Loucy (cell line): ENCODE results near the gene IP6K3.
A peak's percentile ranks its signal among the peaks of the same experiment; 100 is the strongest.

Source experiments
- H2AFZ ChIP-seq: fragments of 200-600 bp; sonication (generic); 2 replicates; pipeline ENCODE4 v1.6.0; 2016; ENCODE audit warnings: antibody characterized with exemption, mild to moderate bottlenecking, low read length, moderate library complexity
- H3F3A ChIP-seq: fragments of 200-600 bp; 2 replicates; pipeline ENCODE4 v1.6.0; 2016; ENCODE audit warnings: antibody characterized with exemption, low read depth, mild to moderate bottlenecking
- H3K27me3 ChIP-seq: fragments of 200-600 bp; sonication (generic); 2 replicates; pipeline ENCODE4 v1.6.1; 2014; ENCODE audit warnings: low read length, mild to moderate bottlenecking; ENCODE audit not compliant: insufficient read depth, poor library complexity, severe bottlenecking
- H3K36me3 ChIP-seq: fragments of 200-600 bp; sonication (generic); 2 replicates; pipeline ENCODE4 v1.6.1; 2016; ENCODE audit warnings: low read length; ENCODE audit not compliant: insufficient read depth
- H3K4me1 ChIP-seq: fragments of 200-600 bp; sonication (generic); 2 replicates; pipeline ENCODE4 v1.5.1; 2014; ENCODE audit warnings: low read length, mild to moderate bottlenecking; ENCODE audit not compliant: insufficient read depth, poor library complexity, severe bottlenecking
- H3K4me2 ChIP-seq: fragments of 200-600 bp; sonication (generic); 2 replicates; pipeline ENCODE4 v1.6.0; 2014; ENCODE audit warnings: antibody characterized with exemption, low read length, low read depth, mild to moderate bottlenecking; ENCODE audit not compliant: poor library complexity, severe bottlenecking
- H3K4me3 ChIP-seq: fragments of 200-600 bp; sonication (generic); 2 replicates; pipeline ENCODE4 v1.5.1; 2014; ENCODE audit warnings: low read length, mild to moderate bottlenecking, mixed read lengths; ENCODE audit not compliant: poor library complexity, severe bottlenecking
- H3K79me2 ChIP-seq: fragments of 200-600 bp; sonication (generic); 2 replicates; pipeline ENCODE4 v1.6.1; 2014; ENCODE audit warnings: low read length; ENCODE audit not compliant: insufficient read depth
- H3K9ac ChIP-seq: fragments of 200-600 bp; sonication (generic); 2 replicates; pipeline ENCODE4 v1.6.0; 2014; ENCODE audit warnings: mild to moderate bottlenecking, low read depth, low read length, moderate library complexity; ENCODE audit not compliant: poor library complexity, severe bottlenecking
- H3K9me2 ChIP-seq: fragments of 200-600 bp; sonication (generic); replicated peaks from 2 replicates; pipeline ENCODE4 v1.6.1; 2016; ENCODE audit warnings: low read depth, low read length, mixed read lengths
- H3K9me3 ChIP-seq: fragments of 200-600 bp; sonication (generic); 2 replicates; pipeline ENCODE4 v1.6.1; 2014; ENCODE audit warnings: mild to moderate bottlenecking, antibody characterized with exemption, low read length, low read depth; ENCODE audit not compliant: insufficient read depth
- H4K20me1 ChIP-seq: fragments of 200-600 bp; sonication (generic); 2 replicates; pipeline ENCODE4 v1.6.0; 2014; ENCODE audit warnings: antibody characterized with exemption, low read length, mild to moderate bottlenecking; ENCODE audit not compliant: insufficient read depth, poor library complexity, severe bottlenecking
- EZH2phosphoT487 ChIP-seq: fragments of 200-600 bp; IDR thresholded peaks from 2 replicates; pipeline ENCODE4 v1.6.1; 2018; ENCODE audit warnings: antibody characterized with exemption, mild to moderate bottlenecking, moderate library complexity, borderline replicate concordance
- TF ChIP-seq, protein P1 (sequence below): fragments of 200-600 bp; sonication (generic); conservative IDR thresholded peaks from 2 replicates; pipeline ENCODE4 v1.5.1; 2014; ENCODE audit warnings: mild to moderate bottlenecking, antibody characterized with exemption, low read length

The IP6K3 gene

DNA sequence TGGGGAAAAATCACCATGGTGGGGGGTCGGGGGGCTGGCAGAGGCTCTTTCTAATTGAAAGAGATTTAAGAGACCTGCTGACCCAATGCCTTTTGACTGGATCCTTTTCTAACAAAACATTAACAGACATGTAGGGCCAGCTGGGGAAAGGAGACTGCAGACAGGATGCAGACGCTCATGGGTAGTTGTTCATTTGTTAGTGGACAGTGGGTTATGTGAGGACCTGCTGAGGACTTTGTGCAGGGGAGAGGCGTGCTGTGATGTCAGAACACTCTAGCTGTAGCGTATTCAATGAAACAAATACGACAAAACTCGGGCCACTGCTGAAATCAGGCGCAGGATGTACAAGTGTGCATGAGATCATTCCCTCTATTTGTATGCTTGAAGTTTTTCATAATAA, 1.2 kb downstream of the IP6K3 start:
- H3K9me2 ChIP-seq, result no peaks in the 10 kb centered on the region
- no peaks in the 10 kb centered on the region for H3K27me3 ChIP-seq
- H3K4me1 ChIP-seq, result peaks cover 18% of the 10 kb centered on the region
- H3K4me2 ChIP-seq, result no peak overlapping the region
- no peaks in the 10 kb centered on the region for H3K9me3 ChIP-seq
- no peaks in the 10 kb centered on the region for H4K20me1 ChIP-seq
- H3K4me3 ChIP-seq, result no peak overlapping the region
- no peaks in the 10 kb centered on the region for H3K36me3 ChIP-seq
- H2AFZ ChIP-seq, result no peak overlapping the region
- no peak for TF ChIP-seq EZH2phosphoT487
- TF ChIP-seq, protein P1, sequence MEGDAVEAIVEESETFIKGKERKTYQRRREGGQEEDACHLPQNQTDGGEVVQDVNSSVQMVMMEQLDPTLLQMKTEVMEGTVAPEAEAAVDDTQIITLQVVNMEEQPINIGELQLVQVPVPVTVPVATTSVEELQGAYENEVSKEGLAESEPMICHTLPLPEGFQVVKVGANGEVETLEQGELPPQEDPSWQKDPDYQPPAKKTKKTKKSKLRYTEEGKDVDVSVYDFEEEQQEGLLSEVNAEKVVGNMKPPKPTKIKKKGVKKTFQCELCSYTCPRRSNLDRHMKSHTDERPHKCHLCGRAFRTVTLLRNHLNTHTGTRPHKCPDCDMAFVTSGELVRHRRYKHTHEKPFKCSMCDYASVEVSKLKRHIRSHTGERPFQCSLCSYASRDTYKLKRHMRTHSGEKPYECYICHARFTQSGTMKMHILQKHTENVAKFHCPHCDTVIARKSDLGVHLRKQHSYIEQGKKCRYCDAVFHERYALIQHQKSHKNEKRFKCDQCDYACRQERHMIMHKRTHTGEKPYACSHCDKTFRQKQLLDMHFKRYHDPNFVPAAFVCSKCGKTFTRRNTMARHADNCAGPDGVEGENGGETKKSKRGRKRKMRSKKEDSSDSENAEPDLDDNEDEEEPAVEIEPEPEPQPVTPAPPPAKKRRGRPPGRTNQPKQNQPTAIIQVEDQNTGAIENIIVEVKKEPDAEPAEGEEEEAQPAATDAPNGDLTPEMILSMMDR, result no peak
- no peaks in the 10 kb centered on the region for H3F3A ChIP-seq
- H3K79me2 ChIP-seq, result no peaks in the 10 kb centered on the region
- H3K9ac ChIP-seq, result peak overlapping the region; percentile 59

DNA sequence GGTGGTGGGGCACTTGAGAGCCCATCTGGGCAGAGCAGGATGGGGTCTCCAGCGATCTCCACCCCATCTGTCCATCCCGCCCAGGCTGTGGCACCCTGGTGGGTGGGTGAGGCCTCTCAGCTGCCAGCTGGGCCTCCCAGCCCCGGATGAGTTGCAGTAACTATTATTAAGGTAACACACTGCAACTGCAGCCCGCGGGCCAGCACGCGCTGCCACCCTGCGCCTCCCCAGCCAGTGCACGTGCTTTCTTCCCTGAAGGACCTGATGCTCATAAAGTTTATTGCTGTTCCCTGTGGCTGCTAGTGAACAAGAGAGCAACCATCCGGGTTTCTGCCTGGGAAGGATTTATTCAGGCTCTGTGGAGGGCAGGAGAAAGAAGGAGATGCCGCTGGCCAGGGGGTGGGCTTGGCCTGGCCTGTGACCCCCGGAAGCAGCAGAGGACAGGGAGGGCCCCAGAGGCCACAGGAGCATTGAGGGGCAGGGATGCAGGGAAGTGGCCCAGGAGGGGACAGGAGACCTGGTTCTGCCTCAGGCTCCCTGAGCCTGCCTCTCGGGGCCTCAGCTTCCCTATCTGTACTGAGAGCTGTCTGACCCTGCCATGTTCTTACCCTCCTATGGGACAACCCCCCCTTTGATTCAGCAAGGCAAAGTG, 1.7 kb downstream of the IP6K3 start:
- TF ChIP-seq, protein P1, result no peak
- no peak for TF ChIP-seq EZH2phosphoT487
- Histone ChIP-seq H3K79me2 (no peaks in the 10 kb centered on the region), H3K9me3 (no peaks in the 10 kb centered on the region), H3K4me3 (no peak overlapping the region), H3K27me3 (no peaks in the 10 kb centered on the region), H3K4me2 (no peak overlapping the region), H3F3A (no peaks in the 10 kb centered on the region), H3K36me3 (no peaks in the 10 kb centered on the region), H4K20me1 (no peaks in the 10 kb centered on the region), H3K9ac (peak overlapping the region; percentile 59), H3K4me1 (peaks cover 18% of the 10 kb centered on the region), H3K9me2 (no peaks in the 10 kb centered on the region), H2AFZ (no peak overlapping the region)

DNA sequence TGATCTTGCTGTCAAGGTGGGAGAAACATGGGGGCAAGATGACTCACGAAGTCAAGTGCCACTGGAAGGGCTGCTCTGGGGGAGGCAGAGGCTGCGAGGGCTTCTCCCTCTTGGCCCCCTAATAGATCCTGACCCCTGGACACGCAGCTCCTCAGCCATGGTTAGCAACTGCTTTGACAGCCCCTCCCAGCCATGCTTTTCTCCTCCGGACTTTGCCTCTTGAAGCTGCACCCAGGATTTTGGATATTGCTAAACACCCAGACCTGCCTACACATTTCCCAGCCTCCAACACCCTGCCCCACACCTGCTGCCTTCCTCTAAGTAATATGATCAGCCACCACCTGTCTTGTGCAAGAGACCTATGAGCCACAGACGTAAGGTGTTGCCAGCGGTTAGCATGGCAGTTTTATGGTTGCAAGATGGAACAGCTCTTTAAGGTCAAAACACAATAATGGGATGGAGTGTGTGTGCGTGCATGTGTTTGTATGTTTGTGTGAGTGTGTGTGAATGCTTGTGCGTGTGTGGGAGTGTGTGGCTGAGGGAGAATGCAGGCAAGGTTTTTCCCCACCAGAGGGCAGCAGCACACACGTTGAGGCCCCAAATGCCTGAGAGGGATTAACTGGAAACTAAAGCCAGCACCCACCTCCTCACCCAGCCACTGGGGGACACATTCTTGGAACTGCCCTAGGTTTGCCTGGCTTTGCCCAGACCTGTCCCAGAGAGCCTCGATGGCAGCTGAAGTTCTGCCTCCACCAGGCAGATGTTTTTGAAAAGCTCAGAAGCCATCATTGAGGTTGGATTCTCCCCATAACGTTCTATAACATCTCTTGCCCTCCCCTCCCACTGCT, 2.5 kb downstream of the IP6K3 start:
- H3F3A ChIP-seq, result no peaks in the 10 kb centered on the region
- peak overlapping the region; percentile 59 for H3K9ac ChIP-seq
- H3K9me3 ChIP-seq, result no peaks in the 10 kb centered on the region
- no peaks in the 10 kb centered on the region for H3K79me2 ChIP-seq
- H3K9me2 ChIP-seq, result no peaks in the 10 kb centered on the region
- no peaks in the 10 kb centered on the region for H3K36me3 ChIP-seq
- no peaks in the 10 kb centered on the region for H4K20me1 ChIP-seq
- no peak overlapping the region for H3K4me2 ChIP-seq
- peaks cover 18% of the 10 kb centered on the region for H3K4me1 ChIP-seq
- no peak for TF ChIP-seq EZH2phosphoT487
- TF ChIP-seq, protein P1, result peak; percentile 96
- no peak overlapping the region for H3K4me3 ChIP-seq
- H3K27me3 ChIP-seq, result no peaks in the 10 kb centered on the region
- no peak overlapping the region for H2AFZ ChIP-seq
